ENCODE results near the gene CELA3A.

Gene CELA3A

DNA sequence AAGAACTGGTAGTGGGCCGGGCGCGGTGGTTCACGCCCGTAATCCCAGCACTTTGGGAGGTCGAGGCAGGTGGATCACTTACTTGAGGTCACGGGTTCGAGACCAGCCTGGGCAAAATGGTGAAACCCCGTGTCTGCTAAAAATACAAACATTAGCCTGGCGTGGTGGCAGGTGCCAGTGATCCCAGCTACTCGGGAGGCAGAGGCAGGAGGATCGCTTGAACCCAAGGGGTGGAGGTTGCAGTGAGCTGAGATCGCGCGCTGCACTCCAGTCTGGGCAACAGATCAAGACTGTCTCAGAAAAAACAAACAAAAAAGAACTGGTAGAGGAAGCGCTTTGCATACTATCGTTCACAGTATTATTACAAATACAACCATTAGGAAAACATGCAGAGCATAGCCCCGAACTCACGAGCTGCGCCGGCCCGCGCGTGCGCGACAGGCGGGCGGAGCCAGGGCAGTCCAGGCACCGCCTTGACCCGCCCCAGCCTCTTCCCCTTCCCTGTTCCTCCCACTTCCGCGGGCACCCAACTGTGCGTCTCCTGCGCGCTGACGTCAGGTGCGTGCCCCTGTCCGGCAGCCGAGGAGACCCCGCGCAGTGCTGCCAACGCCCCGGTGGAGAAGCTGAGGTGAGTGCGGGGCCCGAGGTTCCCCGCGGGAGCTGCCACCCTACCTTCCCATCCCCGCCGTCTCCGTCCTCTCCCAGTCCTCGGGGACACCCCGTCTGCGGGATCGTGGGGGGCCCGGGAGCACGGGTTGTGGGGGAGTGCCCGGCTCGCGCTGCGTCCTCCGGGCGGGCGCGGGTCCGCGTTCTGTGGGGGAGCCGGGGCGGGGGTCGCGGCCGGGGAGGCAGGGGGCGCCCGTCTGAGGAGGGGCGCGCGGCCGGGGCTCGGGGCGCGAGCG is 50.9 kb downstream of the CELA3A start, which contains the start of gene CDC42 (continued):
- TF ChIP-seq ZNF398 (tag by site-specific recombination; IDR thresholded peaks at IDR 0.05) (peak; percentile 66; the same call in 1 of the 2 replicates), ZNF221 (tag by site-specific recombination; IDR thresholded peaks at IDR 0.05; ENCODE audit: borderline replicate concordance) (no peak), ZBTB44 (tag by site-specific recombination; IDR thresholded peaks at IDR 0.05) (no peak), ZFP37 (tag by site-specific recombination; IDR thresholded peaks at IDR 0.05) (peak; percentile 77; the same call in 1 of the 2 replicates), ZXDB (tag by site-specific recombination; IDR thresholded peaks at IDR 0.05) (peak; percentile 100), MZF1 (tag by site-specific recombination; IDR thresholded peaks at IDR 0.05; ENCODE audit: borderline replicate concordance) (no peak), KLF10 (tag by site-specific recombination; IDR thresholded peaks at IDR 0.05) (peak; percentile 79; the same call in 1 of the 2 replicates), ZNF366 (tag by site-specific recombination; conservative IDR thresholded peaks at IDR 0.05) (peak; percentile 32; the same call in 1 of the 2 replicates), ZNF394 (tag by site-specific recombination; IDR thresholded peaks at IDR 0.05; ENCODE audit: borderline replicate concordance) (peak; percentile 100), ZFP3 (tag by site-specific recombination; IDR thresholded peaks at IDR 0.05; ENCODE audit: low read depth) (no peak), KLF17 (tag by site-specific recombination; IDR thresholded peaks at IDR 0.05) (peak; percentile 91), SP7 (tag by site-specific recombination; IDR thresholded peaks at IDR 0.05) (peak; percentile 88), ZNF341 (tag by site-specific recombination; IDR thresholded peaks at IDR 0.05; ENCODE audit: low read depth) (peak; percentile 73), MYNN (tag by site-specific recombination; IDR thresholded peaks at IDR 0.05; ENCODE audit: borderline replicate concordance) (no peak), KLF7 (tag by site-specific recombination; IDR thresholded peaks at IDR 0.05; ENCODE audit: borderline replicate concordance) (peak; percentile 99)
- TF ChIP-seq, protein P1, sequence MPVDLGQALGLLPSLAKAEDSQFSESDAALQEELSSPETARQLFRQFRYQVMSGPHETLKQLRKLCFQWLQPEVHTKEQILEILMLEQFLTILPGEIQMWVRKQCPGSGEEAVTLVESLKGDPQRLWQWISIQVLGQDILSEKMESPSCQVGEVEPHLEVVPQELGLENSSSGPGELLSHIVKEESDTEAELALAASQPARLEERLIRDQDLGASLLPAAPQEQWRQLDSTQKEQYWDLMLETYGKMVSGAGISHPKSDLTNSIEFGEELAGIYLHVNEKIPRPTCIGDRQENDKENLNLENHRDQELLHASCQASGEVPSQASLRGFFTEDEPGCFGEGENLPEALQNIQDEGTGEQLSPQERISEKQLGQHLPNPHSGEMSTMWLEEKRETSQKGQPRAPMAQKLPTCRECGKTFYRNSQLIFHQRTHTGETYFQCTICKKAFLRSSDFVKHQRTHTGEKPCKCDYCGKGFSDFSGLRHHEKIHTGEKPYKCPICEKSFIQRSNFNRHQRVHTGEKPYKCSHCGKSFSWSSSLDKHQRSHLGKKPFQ (tag by site-specific recombination; IDR thresholded peaks at IDR 0.05), result no peak
- TF ChIP-seq, protein P2, sequence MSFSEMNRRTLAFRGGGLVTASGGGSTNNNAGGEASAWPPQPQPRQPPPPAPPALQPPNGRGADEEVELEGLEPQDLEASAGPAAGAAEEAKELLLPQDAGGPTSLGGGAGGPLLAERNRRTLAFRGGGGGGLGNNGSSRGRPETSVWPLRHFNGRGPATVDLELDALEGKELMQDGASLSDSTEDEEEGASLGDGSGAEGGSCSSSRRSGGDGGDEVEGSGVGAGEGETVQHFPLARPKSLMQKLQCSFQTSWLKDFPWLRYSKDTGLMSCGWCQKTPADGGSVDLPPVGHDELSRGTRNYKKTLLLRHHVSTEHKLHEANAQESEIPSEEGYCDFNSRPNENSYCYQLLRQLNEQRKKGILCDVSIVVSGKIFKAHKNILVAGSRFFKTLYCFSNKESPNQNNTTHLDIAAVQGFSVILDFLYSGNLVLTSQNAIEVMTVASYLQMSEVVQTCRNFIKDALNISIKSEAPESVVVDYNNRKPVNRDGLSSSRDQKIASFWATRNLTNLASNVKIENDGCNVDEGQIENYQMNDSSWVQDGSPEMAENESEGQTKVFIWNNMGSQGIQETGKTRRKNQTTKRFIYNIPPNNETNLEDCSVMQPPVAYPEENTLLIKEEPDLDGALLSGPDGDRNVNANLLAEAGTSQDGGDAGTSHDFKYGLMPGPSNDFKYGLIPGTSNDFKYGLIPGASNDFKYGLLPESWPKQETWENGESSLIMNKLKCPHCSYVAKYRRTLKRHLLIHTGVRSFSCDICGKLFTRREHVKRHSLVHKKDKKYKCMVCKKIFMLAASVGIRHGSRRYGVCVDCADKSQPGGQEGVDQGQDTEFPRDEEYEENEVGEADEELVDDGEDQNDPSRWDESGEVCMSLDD (tag by site-specific recombination; IDR thresholded peaks at IDR 0.05), result peak; percentile 91; the same call in 1 of the 2 replicates

Data from HEK293 (cell line).